Keratinocyte (primary cell): Measurements from ENCODE around the gene KCNH2.

ENCODE experiments used
- CTCF ChIP-seq, 3 experiments: IDR thresholded peaks in 1 of 3; conservative IDR thresholded peaks in 1 of 3; optimal IDR thresholded peaks in 1 of 3; 2 replicates in 2 of 3; 3 replicates in 1 of 3; pipeline versions ENCODE3 to v1.5.1; 2011; ENCODE audit warnings: low read length in 3 of 3, mild to moderate bottlenecking in 3 of 3, moderate library complexity in 2 of 3, control low read depth in 1 of 3, inconsistent platforms in 1 of 3; ENCODE audit not compliant: insufficient read depth in 2 of 3; ENCODE audit errors: extremely low read depth in 1 of 3
- EZH2 ChIP-seq: IDR thresholded peaks from one replicate; pipeline ENCODE4 v1.6.1; 2012; ENCODE audit warnings: inconsistent platforms, mild to moderate bottlenecking, low read length, moderate library complexity

- TF ChIP-seq CTCF (optimal IDR thresholded peaks at IDR 0.05 in 1 of 3, IDR thresholded peaks at IDR 0.05 in 1 of 3, conservative IDR thresholded peaks at IDR 0.05 in 1 of 3; ENCODE audit: extremely low read depth in 1 of 3, insufficient read depth in 2 of 3, low read length in 3 of 3) (no peak), EZH2 (no peak)
These were observed 4.2 kb upstream of the KCNH2 start for GRCh38 chr7:150982351-150982750.
